GM19455 (cell line): ENCODE data around the gene TTC31.
A peak's percentile ranks its signal among the peaks of the same experiment; 100 is the strongest.
"Not testable (repeated sequence)": the region's sequence is repeated elsewhere in the genome, so short reads cannot be mapped to it uniquely, and the experiment has no call there.

Source experiments
- ATAC-seq: cut with Tn5 transposase; IDR thresholded peaks from one replicate; pipeline ENCODE4 v1.9.1; 2021; ENCODE audit not compliant: unreplicated experiment

TTC31 gene

GRCh38 chr2:74483675-74484164, 839 bp downstream of the TTC31 start:
- ATAC-seq = not testable (repeated sequence)

GRCh38 chr2:74486141-74486540, 3.3 kb downstream of the TTC31 start:
- no peak for ATAC-seq

- ATAC-seq = no peak
Observed at GRCh38 chr2:74488643-74489481, 6.0 kb downstream of the TTC31 start.

GRCh38 chr2:74489906-74490305, 7.0 kb downstream of the TTC31 start:
- ATAC-seq = no peak

GRCh38 chr2:74491648-74492544, 9.0 kb downstream of the TTC31 start:
- ATAC-seq = no peak

- ATAC-seq = no peak
Observed at GRCh38 chr2:74493546-74493945, 10.7 kb downstream of the TTC31 start.

- no peak for ATAC-seq
Observed at GRCh38 chr2:74495440-74495839, 12.6 kb downstream of the TTC31 start.

GRCh38 chr2:74496997-74497776, 14.3 kb downstream of the TTC31 start:
- ATAC-seq = no peak

GRCh38 chr2:74497777-74498499, 15.1 kb downstream of the TTC31 start:
- no peak for ATAC-seq

- ATAC-seq = no peak
Observed at GRCh38 chr2:74498500-74499266, 15.8 kb downstream of the TTC31 start.

GRCh38 chr2:74499267-74499939, 16.5 kb downstream of the TTC31 start, which contains the start of gene LBX2:
TSS of gene LBX2 (minus strand) at chr2:74499603. CDS start at chr2:74499537, 66 bp downstream.
- no peak for ATAC-seq

GRCh38 chr2:74499940-74500577, 17.2 kb downstream of the TTC31 start:
- no peak for ATAC-seq

- ATAC-seq = no peak
Observed at GRCh38 chr2:74500578-74500946, 17.7 kb downstream of the TTC31 start.

GRCh38 chr2:74501335-74502071, 18.6 kb downstream of the TTC31 start:
- no peak for ATAC-seq

- no peak for ATAC-seq
Observed at GRCh38 chr2:74502147-74502719, 19.4 kb downstream of the TTC31 start.

- ATAC-seq = peak; percentile 44
Observed at GRCh38 chr2:74502720-74503505, 20.0 kb downstream of the TTC31 start.
